NCI-H2081 (cell line): Measurements from ENCODE around the gene CPNE1.

Experiments used
- DNase-seq, 2 experiments: peaks; one replicate each; lab custom pipeline; 2025; lab: John Stamatoyannopoulos, UW

The CPNE1 gene

DNA sequence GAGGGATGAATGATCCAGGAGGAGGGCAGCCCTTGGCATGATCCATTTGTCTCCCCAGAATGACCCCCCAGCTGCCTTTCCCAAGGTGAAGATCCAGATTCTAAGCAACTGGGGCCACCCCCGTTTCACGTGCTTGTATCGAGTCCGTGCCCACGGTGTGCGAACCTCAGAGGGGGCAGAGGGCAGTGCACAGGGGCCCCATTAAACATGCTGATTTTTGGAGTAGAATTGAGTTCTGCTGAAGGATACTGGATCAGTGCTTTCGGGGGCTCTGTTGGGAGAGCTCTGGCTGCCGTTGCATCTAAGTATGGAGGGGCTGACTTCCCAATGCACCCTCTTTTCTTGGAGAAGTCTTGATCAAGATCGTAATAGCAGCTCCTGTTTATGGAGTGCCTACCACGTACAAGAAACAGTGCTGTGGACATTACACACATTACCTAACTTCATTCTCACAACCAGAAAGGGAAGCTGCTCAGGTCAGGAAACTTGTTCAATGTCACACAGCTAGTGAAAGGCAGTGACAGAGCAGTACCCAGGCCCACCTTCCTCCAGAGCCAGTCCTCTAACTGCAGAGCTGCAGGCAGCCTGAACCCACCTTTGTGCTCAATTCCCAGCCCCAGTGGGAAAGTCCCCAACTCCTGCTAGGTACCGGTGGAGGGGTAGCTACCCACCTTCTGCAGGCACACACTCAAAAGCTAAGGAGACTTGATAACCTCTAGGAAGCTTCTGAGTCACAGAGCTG is 43.7 kb downstream of the CPNE1 start:
- DNase-seq = no peak

DNA sequence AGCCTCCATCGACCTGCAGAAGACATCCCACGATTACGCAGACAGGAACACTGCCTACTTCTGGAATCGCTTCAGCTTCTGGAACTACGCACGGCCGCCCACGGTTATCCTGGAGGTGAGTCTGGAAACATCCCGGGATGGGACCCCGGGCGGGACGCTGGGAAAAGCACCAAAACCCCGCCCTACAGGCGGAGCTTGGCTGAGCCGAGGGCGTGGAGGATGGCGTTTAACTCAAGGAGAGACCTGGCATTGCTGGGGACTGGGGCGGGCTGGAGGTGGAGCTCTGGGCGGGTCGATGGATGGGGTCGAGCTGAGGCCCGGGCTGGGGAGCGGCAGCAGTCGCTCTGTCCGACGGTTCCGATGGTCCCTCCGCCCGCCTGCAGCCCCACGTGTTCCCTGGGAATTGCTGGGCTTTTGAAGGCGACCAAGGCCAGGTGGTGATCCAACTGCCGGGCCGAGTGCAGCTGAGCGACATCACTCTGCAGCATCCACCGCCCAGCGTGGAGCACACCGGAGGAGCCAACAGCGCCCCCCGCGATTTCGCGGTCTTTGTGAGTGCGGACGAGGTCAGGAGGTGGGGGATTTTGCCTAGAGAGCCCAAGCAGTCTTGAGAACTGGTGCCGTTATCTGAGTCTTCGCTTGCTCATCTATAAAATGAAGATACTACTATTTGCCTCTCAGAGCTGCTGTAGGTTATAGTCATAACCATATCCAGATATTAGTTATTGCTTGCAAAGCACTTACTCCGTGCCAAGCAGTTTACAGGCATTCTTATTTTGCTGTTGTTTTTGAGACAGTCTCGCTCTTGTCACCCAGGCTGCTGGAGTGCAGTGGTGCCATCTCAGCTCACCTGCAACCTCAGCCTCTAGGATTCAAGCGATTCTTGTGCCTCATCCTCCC is 45.3 kb downstream of the CPNE1 start:
- peak; percentile 68 to 80 for DNase-seq

DNA sequence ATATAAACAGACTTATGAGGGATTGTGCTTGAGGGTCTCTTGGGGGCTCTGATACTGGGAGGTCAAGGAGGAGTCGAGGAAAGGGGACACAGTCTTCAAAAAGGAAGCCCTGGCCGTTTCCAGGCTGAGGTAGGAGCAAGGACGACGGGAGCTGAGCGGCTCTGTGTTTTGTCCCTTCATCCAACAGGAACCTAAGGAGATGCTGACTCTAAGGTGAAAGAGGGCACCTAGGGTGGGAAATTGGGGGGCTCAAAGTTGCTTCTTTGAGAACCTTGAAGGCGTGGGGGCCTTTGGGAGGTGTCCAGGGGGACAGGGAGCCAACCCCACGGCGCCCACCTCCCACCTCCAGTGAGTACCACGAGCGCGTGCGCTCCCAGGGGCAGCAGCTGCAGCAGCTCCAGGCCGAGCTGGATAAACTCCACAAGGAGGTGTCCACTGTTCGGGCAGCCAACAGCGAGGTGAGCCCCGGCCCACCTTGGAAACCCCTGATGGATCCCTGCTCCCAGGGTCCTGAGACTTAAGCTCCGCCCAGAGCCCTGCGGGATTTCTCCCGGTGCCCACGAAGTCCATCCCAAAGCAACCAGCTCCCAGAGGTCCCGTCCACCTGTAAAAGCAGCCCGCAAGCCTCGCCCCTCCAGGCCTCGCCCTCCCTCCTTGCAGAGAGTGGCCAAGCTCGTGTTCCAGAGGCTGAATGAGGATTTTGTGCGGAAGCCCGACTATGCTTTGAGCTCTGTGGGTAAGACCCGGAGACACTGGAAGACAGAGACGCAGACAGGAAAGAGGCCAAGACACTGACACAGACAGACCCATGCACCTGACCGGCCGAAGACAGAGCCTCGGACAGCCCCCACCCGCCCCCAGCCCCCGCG is 46.2 kb downstream of the CPNE1 start:
- no peak for DNase-seq

DNA sequence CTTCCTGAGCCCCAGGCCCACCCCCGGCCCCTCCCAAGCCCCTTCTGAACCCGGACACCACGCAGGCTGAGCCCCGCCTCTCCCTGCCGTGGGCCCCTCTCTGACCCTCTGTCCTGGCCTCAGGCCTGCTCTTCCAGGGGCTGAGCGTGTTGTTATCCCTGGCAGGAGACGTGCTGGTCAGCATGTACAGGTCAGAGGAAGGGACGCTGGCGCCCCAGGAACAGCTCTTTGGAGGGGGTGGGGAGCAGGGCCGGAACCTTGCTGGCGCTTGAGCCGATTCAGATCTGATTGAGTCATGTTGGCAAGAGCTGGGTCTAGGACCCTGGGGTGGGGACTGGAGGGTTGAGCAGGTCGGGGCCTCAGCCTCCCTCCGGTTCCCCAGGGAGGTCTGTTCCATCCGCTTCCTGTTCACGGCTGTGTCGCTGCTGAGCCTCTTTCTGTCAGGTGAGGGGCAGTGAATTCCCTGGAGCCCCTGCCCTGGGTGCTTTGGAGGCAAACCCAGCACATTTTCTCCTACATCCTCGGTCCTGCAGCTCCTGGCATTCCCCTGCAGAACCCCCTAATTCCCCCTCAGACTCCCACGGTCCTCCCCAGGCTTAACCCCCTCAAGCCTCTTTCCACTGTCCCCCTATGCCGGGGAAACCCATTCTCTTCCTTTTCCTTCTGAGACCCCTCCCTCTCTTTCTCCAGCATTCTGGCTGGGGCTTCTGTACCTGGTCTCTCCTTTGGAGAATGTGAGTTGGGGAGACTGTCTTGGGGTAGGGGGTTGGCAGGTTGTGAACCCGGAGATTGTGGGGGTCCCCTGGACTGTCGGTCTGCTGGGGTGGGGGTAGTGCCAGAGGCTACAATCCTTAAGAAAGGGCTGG is 47.1 kb downstream of the CPNE1 start:
- peak; percentile 33 to 59 for DNase-seq

DNA sequence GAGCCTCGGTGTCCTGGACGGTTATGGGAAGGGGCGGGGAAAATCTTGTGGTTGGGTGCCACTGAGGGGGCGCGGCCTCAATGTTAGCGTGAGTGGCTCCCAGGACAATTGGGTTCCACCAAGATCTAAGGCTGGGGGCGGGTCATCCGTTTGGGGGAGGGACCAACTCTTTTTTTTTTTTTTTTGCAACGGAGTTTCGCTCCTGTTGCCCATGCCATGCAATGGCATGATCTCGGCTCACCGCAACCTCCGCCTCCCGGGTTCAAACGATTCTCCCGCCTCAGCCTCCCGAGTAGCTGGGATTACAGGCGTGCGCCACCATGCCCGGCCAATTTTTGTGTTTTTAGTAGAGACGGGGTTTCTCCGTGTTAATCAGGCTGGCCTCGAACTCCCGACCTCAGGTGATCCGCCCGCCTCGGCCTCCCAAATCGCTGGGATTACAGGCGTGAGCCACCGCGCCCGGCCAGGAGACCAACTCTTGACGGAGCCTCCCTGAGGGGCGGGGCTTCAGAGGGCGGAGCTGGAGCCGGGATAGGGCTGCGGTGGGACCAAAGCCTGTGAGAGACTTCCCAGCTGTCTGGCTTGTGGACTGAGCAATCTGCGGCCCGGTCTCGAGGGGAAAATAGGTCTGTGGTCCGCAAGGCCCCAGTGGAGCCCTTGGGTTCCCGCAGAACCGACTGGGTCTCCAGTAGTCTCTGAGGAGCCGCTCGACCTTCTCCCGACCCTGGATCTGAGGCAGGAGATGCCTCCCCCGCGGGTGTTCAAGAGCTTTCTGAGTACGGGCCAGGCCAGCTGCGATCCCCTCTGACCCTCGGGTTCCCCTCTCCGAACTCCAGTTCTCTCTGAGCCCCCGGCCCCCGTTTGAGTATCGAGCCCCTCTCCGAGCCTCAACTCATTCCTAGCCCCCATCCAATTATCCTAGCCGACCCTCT is 48.0 kb downstream of the CPNE1 start:
- DNase-seq = peak; percentile 56 to 59

DNA sequence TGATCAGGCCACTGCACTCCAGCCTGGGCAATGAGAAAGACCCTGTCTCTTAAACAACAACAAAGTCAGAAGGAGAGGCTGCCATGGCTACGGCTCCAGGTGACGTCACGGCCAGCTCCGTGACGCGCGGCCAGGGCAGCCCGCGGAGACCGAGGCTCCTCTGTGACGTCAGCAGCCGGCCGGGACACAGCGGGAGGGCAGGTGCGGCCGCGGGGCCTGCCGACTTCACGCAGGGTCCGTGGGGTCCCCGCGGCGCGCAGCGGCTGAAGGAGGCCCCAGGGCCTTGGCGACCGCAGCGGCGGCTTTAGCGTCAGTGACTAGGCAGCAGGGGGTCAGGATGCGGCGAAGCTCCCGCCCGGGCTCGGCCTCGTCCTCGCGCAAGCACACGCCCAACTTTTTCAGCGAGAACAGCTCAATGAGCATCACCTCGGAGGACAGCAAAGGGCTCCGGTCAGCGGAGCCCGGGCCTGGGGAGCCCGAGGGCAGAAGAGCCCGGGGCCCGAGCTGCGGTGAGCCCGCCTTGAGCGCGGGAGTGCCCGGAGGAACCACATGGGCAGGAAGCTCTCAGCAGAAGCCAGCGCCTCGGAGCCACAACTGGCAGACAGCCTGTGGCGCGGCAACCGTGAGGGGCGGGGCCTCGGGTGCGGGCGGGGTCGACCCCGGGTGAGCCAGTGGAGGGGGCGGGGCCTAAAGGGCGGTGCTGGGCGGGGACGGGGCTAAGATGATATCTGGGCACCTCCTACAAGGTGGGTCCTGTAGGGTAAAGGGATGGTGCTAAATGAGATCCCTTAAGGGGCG is 48.8 kb downstream of the CPNE1 start, which contains the start of gene SPAG4:
TSS of gene SPAG4 (plus strand) at position 163 of the 798 bp plus-strand sequence. CDS start at position 338, 175 bp downstream.
- peak; percentile 98 to 100 for DNase-seq

DNA sequence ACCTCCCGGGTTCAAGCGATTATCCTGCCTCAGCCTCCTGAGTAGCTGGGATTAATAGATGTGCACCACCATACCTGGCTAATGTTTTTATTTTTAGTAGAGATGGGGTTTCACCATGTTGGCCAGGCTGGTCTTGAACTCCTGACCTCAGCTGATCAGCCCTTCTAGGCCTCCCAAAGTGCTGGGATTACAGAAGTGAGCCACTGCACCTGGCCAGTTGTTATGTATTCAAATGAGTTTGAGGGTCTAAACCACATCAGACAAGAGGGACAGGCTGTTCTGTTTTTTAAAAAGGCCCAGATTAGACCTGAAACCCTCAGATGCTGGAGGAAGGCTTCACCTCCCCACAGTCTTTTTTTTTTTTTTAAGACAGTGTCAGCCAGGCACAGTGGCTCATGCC is 53.2 kb downstream of the CPNE1 start:
- DNase-seq = no peak

DNA sequence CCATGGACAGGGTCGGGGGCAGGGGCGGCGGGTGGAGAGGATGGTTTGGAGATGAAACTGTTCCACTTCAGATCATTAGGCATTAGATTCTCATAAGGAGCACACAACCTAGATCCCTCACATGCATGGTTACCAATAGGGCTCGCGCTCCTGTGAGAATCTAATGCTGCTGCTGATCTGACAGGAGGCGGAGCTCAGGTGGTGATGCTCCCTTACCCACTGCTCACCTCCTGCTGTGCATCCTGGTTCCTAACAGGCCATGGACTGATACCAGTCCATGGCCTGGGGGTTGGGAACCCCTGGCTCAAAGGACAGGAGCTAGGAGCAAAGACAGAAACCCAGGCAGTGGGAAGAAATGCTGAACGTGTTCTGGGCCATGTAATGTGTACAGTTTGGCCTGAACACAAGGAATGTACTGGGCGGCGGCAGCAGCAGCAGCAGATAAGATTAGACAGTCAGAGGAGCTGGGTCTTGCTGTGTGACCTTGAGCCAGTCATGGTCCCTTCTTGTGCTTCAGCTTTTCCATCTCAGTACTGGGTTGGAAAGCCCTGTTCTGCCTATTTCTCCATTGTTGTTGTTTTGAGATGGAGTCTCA is 53.8 kb downstream of the CPNE1 start:
- no peak for DNase-seq

DNA sequence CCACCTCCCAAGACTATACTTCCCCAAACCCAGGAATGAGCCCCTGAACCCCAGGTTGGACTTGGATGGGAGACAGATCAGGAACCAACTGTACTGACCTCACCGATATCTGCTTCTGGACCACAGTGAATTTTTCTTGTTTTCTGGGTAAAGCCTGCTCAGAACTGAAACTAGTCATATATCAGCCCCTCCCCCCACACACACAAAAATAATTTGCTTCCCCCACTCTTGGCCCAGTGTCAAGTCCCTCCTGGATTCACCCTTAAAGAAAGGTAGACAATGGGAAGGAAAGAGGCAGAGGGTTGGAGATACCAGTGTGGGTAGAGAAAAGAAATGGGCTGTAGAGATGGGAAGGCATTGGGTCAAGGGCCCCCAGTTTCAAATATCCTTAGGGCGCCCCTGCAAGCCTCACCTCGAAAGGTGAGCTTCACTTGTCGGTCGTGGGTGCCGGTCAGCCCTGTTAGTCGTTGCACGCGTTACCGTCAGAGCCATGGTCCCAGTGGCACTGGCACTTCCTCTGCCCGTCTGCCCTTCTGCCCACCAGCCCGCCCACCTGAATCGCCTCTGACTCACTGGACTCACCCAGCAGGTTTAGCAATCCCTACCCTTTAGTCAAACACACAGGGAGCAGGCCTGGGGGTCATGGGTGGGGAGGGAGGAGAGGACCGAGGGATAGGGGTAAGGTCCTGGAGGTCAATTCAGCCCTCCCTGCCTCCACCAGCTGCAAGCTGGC is 57.5 kb downstream of the CPNE1 start:
- DNase-seq = no peak

DNA sequence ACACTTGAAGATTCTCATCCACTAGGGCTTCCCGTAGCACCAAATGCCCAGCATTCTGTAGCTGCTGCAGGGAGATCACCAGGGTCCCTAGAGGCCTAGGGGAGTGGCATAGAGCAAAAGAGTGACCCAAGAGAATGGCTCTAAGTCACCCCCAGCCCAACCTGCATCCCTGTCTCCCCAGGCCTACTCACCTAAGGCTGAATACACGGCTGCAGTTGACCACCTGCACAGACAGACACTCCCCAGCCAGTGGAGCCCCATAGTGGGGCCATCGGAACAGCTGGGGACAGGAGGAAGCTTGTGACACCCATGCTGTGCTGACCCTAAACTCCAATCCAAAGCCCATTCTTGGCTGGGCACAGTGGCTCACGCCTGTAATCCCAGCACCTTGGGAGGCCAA is 58.6 kb downstream of the CPNE1 start:
- DNase-seq = no peak

DNA sequence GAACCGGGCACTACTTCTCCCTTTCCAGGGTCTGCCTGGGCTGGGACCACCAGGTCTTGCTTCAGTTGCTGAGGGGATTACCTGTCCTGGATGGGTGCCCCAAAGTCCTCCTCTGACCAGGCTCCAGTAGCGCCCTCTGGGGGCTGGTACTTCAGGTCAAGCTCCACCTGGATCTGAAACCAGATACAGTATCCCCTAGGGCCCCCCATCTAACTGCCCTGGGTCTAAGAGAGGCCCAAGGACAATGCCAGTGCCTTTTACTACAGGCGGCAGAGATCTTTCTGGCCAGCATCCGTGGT is 60.3 kb downstream of the CPNE1 start:
- DNase-seq = no peak

DNA sequence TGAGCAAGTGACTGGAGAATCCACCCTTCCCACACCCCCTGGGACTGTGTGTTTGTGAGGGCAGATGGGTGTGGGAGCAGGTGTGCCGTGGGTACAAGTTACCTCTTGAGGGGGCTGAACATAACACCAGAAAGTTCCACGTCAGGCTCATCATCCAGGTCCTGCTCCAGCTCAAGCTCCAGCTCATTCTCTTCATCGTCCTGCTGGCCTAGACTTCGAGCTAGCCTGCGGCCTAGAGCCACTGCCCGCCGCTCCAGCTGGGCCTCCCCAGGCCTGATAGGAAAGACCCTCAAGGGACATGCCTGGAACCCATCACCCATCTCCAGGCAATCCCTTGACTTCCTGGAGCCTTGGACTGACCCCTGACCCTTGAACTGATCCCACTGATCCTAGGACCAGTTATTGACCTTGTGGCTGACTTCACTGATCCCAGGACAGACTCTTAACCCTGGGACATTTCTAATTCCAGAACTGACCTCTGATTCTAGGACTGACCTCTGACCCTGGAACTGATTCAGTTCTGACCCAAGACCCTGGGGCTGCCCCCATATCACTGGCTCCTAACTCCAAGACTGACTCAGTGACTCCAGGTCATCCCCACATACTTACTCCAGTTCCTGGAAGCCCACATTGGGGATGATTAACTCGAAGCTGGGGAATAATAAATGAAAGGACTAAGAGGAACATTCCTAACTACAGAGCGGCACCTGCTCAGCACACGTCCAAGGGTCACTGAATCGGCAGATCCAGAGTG is 60.8 kb downstream of the CPNE1 start:
- DNase-seq = no peak

DNA sequence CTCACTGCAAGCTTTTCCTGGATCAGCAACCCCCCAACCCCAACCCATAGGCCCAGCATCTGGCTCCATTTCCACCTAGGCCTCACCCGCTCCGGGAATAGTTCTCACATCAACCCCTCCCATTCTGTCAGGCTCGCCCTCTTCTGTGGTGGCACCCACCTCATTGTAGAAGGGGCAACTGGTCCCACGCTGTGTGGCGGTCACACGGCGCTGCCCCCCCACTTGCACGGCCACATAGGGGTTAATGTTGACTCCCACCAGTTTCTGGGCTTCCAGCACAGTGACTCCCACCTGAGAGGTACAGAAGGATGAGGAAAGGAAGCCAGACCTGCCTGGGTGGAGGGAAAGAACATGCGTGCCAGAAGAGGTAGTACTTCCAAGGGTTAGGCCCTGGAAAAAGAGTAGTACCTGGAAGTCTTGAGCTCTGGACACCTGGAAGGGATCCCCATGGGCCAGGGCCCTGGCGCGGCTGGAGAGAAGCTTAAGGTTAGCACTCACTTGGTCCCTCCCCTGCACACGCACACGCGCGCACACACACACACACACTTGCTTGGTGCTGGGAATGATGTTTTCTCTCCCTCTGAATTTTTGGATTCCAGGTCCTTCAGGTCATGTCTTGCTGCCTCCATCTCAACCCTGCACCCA is 61.7 kb downstream of the CPNE1 start:
- no peak for DNase-seq

DNA sequence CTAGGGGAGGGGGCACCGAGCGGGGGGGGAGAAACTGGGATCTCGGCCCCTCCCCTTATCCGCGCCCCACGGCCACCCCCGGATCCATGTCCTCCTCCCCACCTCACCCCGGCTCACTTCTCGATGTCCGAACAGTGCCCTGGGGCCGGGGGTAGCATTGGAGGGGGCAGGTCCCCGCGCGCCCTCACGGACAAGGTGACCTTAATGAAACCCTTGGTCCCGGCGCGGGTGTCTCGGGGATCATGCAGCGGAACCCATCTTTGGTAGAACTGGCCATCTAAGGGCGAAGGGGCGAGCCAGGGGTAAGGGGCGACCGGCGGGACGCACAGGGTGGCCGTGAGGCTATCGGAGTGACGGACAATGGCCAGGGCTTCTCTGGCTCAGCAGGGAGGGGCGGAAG is 62.7 kb downstream of the CPNE1 start:
- DNase-seq = no peak

DNA sequence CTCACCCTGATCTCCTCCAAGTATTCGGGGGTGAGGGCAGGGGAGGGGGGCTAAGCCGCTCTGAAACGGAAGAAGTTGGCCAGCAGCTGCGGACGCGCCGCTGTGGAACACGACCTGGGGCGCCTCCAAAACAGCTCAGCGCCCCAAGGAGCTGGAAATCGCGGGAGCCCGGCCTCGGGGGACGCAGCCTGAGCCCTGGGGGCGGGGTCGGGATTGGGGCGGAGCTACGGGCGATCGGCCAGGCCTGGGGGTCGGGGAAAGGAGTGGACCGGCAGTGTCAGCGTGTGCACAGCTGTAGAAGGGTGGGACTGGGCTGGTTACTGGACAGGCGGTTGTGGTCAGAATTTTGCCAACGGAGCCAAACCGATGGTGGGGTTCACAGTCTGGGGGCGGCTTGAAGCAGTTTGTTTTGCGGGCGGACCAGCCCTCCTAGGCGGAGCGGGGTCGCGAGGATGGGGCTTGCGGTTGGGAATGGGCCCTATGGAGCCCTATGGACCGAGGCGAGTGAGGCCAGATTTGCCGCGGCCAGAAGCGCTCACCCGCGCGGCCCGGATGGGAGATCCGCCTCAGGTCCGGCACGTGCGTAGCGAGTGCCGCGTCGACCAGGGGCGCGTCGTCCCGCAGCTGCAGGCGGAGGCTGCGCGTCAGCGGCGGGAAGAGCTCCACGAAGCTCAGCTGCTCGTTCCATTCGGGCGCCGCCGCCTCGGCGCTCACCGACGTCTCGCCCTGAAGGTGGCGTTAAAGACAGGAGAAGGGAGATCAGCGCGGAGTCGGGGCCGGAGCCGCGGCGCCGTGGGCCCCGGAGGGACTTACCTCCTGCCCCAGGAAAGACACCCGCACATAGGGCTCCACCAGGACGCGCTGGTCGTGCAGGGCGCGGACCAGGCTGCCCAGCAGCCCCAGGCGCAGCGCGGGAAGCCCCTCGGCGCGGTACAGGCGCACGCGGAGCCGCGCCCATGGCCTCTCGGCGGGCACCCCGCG is 63.4 kb downstream of the CPNE1 start:
- peak; percentile 45 to 76 for DNase-seq
